Measurements from ENCODE around the gene RPTOR. TPM values are rescaled to one million over a fixed set of nuclear protein-coding genes. Genes with fewer than 3 reads are reported as not detected.
"Not testable (repeated sequence)": the region's sequence is repeated elsewhere in the genome, so short reads cannot be mapped to it uniquely, and the experiment has no call there.

The RPTOR gene, protein sequence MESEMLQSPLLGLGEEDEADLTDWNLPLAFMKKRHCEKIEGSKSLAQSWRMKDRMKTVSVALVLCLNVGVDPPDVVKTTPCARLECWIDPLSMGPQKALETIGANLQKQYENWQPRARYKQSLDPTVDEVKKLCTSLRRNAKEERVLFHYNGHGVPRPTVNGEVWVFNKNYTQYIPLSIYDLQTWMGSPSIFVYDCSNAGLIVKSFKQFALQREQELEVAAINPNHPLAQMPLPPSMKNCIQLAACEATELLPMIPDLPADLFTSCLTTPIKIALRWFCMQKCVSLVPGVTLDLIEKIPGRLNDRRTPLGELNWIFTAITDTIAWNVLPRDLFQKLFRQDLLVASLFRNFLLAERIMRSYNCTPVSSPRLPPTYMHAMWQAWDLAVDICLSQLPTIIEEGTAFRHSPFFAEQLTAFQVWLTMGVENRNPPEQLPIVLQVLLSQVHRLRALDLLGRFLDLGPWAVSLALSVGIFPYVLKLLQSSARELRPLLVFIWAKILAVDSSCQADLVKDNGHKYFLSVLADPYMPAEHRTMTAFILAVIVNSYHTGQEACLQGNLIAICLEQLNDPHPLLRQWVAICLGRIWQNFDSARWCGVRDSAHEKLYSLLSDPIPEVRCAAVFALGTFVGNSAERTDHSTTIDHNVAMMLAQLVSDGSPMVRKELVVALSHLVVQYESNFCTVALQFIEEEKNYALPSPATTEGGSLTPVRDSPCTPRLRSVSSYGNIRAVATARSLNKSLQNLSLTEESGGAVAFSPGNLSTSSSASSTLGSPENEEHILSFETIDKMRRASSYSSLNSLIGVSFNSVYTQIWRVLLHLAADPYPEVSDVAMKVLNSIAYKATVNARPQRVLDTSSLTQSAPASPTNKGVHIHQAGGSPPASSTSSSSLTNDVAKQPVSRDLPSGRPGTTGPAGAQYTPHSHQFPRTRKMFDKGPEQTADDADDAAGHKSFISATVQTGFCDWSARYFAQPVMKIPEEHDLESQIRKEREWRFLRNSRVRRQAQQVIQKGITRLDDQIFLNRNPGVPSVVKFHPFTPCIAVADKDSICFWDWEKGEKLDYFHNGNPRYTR (N-terminal part only)
- total RNA-seq (2014; rRNA removed; shearing (Covaris generic)): 12.6 and 15.2 TPM in 2 replicates

DNA sequence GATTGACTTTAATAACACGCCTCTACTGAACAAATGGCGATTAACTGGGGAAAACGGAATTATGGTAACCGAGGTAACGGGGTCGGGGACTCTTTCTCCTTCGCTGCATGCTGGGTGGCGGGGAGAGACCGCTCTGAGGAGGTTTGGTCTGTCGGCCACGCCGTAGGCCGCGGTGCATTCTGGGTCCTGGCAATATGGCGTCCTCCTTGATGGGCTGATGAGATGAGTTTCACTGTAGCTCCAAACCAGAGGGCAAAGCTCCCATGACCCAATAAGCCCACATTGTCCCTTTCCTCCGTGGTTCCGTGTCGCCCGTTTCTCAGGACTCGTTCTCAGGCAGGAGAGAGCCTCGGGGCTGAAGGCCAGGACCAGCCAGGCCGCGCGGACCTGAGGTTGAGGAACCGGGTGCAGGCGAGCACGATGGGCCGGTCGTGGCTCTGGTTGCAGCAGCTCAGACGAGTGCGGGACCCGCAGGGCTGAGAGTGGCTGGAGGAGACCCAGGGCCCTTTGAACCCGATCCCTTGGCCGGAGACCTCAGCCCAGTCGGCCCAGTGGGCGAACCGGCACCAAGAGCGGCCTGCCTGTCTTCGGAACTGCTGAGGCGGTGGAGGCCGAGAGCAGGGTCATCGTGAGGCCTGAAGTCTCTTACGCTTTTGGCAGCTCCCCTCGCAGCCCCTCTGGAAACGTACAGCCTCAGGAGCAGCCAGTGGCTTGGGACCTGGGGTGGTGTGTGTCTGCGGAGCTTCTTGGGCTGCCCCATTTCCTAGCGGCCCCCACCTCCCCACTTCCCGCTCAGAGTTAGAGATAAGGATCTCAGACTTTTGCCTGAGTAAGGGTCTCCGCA lies at the start of gene RPTOR:
Gene RPTOR, plus strand, starts transcription at position 184 of the 844 bp plus-strand sequence. CDS start 792 bp downstream, outside the sequence.
- peak; percentile 91 for DNase-seq (ENCODE audit: low spot score)

DNA sequence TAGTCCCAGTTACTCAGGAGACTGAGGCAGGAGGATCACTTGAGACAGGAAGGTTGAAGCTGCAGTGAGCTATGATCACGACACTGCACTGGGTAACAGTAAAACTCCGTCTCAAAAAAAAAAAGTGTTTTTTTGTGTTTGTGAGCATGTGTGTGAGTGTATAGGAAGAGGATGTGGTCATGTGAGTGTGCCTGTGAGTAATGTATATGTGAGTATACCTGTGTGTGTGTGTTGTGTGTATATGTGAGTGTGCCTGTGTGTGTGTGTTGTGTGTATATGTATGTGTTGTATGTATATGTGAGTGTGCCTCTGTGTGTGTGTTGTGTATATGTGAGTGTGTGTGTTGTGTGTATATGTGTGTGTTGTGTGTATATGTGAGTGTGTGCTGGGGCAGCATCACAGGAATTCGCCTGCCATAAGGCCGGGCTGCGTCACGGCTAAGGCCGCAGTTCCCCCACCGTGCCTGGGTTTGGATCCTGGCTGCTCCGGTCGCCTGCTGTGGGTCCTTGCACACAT lies 46.9 kb upstream of the RPTOR start:
- no peak for DNase-seq (ENCODE audit: low spot score)

DNA sequence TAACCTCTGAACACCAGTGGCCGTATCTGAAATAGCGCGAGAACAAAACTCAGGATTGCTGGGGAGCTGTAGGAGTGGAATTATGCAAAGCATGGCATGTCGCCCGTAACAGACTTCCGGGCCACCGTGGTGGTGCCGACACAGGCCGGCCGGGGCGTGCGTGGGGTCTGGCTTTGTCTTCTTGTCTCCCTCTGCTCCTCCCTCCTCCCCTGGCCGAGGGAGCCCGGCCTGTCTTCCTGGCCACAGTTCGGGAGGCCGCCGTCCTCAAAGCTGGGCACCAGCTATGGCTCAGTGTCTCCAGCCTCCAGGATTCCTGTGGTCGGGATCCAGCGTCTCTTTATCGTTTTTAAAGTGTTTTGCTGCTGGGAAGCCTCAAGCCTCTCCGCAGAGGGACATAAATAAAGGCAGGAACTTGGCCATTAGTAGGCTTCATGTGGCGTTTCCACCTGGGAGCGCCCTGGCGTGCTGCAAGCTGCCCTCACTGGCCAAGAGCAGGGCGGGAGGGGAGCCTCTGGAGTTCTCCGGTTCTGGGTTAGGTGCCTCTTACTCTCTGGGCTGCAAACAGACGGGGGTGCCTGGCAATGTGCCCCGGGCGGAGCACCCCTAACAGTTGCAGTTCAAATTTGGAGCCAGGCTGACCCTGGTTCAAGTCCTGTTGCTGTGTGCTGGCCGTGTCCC lies 46.3 kb upstream of the RPTOR start:
- DNase-seq (ENCODE audit: low spot score): peak; percentile 79

DNA sequence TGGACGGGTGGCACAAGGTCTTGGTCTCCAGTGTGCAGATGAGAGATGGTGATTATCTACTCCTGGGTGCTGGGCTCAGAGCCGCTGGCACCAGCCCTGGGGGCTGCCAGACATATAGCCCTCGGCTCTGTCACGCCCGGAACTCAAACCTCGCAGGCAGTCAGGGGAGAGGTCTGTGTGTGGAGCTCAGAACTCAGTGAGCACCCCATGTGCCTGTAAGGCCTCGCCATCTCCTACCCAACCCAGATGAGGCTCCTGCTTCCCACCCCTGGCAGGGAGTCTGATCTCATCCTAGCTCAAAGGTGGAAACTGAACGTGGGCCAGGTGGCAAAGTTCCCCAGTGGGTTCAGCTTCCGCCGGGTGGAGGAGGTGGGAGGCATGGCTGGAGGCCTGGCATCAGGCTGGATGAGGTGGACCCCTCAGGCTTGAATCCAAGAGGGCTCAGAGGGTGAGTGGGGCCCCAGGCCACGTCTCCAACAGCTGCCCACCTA lies 45.7 kb upstream of the RPTOR start:
- no peak for DNase-seq (ENCODE audit: low spot score)

DNA sequence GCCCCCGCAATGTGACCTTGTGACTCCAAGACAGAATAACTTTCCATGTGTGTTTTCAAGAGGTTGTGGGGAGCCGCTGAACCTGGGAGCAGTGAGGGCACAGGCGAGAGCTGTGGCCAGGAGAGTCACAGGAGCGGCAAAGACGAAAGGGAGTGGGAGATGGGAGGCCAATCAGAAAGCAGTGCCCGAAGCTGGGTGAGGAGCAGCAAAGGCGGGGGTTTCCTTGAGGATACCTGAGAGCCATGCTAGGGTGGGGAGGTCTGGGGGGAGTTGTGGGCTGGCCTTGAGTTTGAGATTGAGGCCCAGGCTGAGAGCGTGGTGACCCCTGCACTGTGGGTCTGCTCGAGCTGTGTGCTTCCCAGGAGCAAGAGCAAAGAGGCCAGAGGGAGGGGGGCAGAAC lies 45.1 kb upstream of the RPTOR start:
- DNase-seq (ENCODE audit: low spot score): no peak

DNA sequence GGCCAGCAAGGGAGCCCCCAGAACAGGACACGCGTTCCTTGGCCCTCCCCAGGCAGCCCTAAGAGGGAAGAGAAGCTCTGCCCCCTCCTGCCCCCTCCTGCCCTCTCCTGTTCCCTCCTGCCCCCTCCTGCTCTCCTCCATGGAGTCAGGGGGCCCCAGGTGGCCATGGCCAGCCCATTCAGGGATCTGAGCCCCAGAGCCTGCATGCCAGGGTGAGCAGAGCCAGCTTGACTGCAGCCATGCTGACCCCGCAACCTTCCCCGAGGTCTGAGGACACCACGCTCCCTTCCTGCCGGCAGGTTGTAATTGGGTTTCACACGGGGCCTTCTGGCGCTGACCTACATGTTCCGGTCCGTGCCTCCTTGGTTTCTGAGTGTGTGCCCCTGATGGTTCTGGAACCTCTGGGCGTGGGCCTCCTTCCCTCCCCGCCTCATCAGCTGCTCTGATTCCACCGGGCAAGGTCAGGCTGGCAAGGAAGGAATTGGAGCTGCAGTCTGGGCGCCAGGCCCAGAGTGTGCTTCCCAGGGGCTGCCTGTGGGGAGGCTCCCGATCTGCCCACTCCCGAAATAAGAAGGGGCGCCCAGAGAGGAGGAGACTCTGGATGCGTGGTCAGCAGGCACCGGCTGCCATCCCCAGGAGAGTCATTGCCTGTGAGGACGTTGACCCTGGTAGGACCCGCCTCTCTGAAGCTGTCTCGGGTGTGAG lies 44.5 kb upstream of the RPTOR start:
- DNase-seq (ENCODE audit: low spot score): no peak

DNA sequence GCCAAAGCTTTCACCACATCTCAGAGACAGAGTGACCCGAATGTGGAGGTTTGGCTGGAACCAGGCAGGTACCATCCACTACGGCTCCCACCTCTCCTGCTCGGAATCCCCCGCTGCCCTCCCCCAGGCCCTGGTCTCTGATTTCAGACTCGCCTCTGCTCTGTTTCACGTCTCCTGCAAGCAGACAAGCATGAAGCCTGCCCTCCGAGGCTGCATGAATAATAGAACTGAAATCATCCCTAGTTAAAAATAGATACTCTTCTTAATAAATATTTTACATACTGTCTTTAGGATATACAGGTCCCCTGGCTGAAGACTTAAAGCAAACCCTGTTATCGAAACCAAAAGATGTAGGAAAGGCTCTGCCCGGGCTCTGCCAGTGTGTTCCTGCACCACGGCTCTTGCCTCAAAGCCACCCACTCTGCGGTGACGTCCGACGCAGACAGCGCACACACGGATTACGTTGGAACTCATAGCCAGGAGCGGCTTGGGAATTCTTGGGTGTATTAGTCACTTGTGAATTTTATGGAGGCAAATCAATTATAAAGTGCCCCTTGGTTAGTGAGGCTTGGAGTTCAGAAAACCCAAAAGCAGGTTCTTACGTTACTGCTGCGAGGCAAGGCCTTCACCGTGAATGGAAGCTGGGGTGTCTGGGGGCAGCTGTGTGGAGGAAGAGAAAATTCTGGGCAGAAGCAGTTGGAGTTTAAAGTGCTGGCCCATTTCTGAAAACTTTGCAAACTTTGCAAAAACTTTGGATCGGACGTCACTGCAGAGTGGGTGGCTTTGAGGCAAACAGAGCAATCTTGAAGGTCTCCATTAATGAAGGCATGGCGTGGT lies 42.7 kb upstream of the RPTOR start:
- peak; percentile 81 for DNase-seq (ENCODE audit: low spot score)

DNA sequence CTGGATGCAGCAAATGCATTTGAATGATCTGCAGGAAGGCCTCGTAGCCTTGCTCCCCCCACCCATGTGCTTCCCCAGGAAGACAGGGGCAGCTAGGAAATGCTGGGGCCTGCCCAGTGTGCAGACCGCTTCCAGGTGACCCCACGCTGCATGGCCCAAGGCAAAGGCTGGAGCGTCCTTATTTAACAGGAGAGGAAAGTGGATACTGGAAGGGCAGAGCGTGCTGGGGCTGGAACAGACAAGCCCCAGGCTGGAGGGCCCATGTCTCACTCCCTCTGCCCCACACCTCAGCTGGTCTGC lies 42.1 kb upstream of the RPTOR start:
- DNase-seq (ENCODE audit: low spot score): no peak

DNA sequence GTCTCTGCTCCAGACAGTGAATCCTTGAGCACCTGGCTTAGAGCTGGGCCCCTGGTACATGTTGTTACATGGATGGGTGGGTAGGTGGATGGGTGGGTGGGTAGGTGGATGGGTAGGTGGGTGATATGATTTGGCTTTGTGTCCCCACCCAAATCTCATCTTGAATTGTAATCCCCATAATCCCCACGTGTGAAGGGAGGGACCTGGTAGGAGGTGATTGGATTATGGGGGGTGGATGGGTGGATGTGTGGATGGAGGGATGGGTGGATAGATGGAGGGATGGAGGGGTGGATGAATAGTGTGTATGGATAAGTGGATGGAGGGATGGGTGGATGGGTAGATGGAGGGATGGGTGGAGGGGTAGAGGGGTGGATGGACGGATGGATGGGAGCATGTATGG lies 41.6 kb upstream of the RPTOR start:
- no peak for DNase-seq (ENCODE audit: low spot score)

DNA sequence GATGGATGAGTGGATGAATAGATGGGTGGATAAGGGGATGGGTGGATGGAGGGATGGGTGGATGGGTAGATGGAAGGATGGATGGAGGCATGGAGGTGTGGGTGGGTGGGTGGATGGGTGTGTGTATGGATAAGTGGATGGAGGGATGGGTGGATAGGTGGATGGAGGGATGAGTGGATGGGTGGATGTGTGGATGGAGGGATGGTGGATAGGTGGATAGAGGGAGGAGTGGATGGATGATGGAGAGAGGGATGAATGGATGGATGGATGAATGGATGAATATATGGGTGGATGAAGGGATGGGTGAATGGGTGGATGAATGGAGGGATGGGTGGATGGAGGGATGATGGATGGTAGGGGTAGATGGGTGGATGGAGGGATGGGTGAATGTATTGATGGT lies 40.7 kb upstream of the RPTOR start:
- DNase-seq (ENCODE audit: low spot score): no peak

DNA sequence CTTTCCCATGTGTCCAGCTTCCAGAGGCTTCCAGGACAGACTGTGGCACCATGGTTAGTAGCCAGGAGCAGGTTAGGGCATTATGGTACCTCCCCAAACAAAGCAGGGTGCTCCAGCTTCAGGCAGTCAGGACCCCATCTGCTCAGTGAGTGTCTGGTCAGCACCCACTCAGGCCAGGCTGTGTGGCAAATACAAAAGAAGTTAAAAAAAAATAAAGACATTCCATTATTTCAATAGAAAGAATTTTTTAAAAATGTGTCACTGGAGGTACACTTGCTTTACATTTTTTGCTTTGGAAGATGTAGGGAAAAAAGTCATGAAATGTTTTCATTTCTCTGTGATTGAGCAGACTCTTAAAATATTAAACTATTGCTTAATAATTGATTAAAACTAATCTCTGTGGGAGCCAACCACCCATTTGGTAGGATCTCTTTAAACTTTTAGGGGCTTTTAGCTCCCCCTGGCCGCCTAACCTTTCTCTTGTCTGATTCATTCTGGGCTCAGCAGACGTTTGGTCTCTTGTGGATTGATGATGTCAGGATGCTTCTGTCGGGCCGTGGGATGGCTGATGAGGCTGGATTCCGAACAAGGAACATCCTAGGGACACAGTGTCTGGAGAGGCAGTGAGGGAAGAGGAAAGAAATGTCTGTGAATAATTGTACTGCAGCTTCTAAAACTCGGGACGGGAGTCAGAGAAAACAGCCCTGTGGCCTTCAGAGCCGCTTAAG lies 39.8 kb upstream of the RPTOR start:
- no peak for DNase-seq (ENCODE audit: low spot score)

DNA sequence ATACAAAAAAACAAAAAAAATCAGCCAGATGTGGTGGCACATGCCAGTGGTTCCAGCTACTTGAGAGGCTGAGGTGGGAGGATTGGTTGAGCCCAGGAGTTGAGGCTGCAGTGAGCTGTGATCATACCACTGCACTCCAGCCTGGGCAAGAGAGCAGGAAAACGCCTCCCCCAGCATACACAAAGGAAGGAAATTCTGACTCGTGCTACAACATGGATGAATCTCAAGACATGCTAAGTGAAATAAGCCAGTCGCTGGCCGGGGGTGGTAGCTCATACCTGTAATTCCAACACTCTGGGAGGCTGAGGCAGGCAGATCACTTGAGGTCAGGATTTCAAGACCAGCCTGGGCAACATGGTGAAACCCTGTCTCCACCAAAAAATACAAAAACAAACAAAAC lies 37.5 kb upstream of the RPTOR start:
- DNase-seq (ENCODE audit: low spot score): not testable (repeated sequence)

DNA sequence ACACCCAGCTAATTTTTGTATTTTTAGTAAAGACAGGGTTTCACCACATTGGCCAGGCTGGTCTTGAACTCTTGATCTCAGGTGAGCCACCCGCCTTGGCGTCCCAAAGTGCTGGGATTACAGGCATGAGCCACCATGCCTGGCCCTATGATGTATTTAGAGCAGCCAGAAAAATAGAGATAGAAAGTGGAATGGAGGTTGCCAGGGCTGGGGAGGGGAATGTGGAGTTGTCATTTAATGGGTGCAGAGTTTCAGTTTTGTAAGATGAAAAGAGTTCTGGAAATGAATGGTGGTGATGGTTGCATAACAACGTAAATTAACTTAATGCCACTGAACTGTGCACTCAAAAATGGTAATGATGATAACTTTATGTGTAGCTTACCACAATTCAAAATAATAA lies 36.7 kb upstream of the RPTOR start:
- DNase-seq (ENCODE audit: low spot score): no peak

DNA sequence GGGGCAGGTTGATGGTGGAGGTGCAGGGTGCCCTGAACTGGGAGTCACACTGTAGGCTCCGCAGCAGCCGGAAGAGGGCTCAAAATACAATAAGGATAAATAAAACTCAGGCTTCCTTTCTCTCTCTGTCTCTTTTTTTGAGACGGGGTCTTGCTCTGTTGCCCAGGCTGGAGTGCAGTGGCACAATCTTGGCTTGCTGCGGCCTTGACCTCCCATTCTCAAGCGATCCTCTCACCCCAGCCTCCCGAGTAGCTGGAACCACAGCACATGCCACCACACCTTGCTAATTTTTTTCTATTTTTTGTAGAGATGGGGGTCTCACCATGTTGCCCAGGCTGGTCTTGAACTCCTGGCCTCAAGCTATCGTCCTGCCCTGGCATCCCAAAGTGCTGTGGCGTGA lies 35.3 kb upstream of the RPTOR start:
- no peak for DNase-seq (ENCODE audit: low spot score)

DNA sequence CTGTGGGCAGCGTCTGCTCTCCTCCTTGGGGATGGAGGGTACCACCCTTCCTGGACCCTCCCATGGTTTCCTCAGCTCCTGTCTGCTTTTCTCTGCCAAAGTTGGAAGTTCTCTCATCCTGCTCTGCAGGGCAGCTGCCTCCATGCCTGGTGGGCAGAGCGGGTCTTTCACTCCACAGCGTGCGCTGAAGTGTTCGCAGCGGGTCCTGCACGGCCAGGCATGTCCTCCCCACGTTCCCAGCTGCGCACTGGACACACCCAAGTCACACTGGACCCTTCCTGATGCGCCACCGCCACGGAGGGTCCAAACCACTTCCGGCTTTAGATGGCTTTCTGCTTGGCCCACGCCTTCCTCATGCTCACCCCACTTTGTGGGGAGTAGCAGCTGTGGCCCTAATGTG lies 34.5 kb upstream of the RPTOR start:
- DNase-seq (ENCODE audit: low spot score): no peak

DNA sequence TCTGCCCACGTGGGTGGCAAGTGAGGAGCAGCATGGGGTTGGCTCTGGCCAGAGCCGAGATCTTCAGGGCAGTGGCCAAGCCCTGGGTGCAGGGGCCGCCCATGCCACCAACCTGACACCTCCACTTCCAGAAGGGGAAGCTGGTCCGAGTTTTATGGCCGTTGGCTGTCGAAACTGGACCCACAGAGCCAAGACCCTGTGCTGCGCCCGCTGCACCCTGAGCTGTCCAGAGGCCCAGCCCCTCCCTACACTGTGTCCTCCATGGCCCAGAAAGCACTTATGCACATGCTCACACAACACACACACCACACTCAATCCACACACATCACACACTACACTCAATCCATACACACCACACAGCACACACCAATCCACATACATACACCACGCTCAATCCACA lies 33.9 kb upstream of the RPTOR start:
- DNase-seq (ENCODE audit: low spot score): no peak

DNA sequence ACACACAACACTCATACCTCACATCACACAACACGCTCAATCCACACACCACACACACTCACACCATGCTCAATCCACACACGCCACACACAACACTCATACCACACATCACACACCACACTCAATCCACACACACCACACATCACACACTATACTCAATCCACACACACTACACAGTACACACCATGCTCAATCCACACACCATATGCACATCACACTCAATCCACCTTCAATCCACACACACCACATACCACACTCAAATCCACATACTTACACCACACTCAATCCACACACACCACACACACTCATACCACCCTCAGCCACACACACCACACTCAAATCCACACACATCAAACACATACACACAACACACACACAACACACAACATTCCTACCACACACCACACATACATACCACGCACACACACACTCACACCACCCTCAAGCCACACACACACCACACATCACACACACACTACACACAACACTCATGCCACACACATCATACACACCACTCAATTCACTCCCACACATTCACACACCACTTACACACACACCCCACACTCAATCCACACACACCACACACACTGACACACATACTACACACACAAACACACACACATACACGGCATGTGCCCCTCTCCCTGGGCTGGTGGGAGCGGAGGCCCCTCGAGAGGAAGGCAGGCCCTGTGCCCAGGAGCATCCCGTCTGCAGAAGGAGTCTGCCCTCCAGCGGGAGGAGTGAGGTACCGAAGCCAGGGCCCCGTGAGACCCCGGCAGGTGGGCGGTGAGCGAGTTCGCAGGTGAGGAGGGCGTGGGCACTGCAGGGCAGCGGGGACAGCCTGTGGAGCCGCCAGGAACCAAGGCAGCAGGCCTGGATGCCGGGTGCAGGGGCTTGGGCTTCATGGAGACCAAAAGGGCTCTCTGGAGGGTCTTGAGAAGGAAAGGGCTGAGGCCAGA lies 33.1 kb upstream of the RPTOR start:
- DNase-seq (ENCODE audit: low spot score): no peak
